Measurements from ENCODE around the gene ASRGL1. TPM values are rescaled to one million over a fixed set of nuclear protein-coding genes. Genes with fewer than 3 reads are reported as not detected.
"Not testable (repeated sequence)": the region's sequence is repeated elsewhere in the genome, so short reads cannot be mapped to it uniquely, and the experiment has no call there.

The ASRGL1 gene
- total and polyA plus RNA-seq, 2 donors (not counting 1 experiment from before 2014, with no cell fraction given): 0.49 to 1.3 TPM

- H4K20me1 ChIP-seq (ENCODE audit: control insufficient read depth, insufficient read depth, low read length, poor library complexity, severe bottlenecking); H3K36me3 ChIP-seq (replicated peaks in 1 of 2; ENCODE audit: control extremely low read depth in 1 of 2, control insufficient read depth in 1 of 2, extremely low read depth in 1 of 2, insufficient read depth in 2 of 2, low read length in 1 of 2); H3K9me3 Mint-ChIP-seq (ENCODE audit: insufficient read depth); H3K79me2 ChIP-seq (ENCODE audit: control insufficient read depth, insufficient read depth, low read length); POLR2A ChIA-PET; ATAC-seq (ENCODE audit: low read depth); DNase-seq; H3K9me3 ChIP-seq (ENCODE audit: control extremely low read depth in 1 of 3, control insufficient read depth in 2 of 3, insufficient read depth in 1 of 3, low read length in 2 of 3): not testable (repeated sequence)
- Mint-ChIP-seq H3K4me3 (peak overlapping the region; percentile 93), H3K4me1 (peaks cover 16% of the 10 kb centered on the region), H3K27me3 (peaks cover 22% of the 10 kb centered on the region), H3K27ac (peak overlapping the region; percentile 84)
- peak overlapping the region; percentile 95 for H2AFZ ChIP-seq (ENCODE audit: insufficient read depth, low read depth, low read length, poor library complexity, severe bottlenecking)
- peaks cover 8 to 10% of the 10 kb centered on the region in 2 donors for H3K4me1 ChIP-seq (ENCODE audit: control insufficient read depth in 2 of 2, insufficient read depth in 2 of 2, low read length in 2 of 2)
- H3K27ac ChIP-seq (ENCODE audit: low read length in 2 of 2): peak overlapping the region in 1 of 2 donors; percentile 59
- H3K4me2 ChIP-seq (replicated peaks; ENCODE audit: low read depth, low read length, poor library complexity, severe bottlenecking): peak overlapping the region; percentile 94
- peak overlapping the region; percentile 75 for H3K9ac ChIP-seq (ENCODE audit: low read length)
- CTCF ChIA-PET: interaction anchor here (1.0 to 5.3 kb wide), 4 partner anchors 9 to 44 kb away, joined by 3 to 38 read pairs (median 3); no protein-coding TSS in a partner anchor
- peak overlapping the region in 4 of 5 experiments; percentile 54 to 78 (median 76) for H3K4me3 ChIP-seq (ENCODE audit: control extremely low read depth in 1 of 5, extremely low read depth in 1 of 5, insufficient read depth in 1 of 5, low read depth in 2 of 5, low read length in 4 of 5)
- intact Hi-C loops (cut with micrococcal nuclease): loop anchor here (1.0 kb wide), 1 partner anchor 26 kb away; no protein-coding TSS in a partner anchor
- WGBS (ENCODE audit: insufficient coverage): 61% methylated on average over 19 of the region's 19 CpGs
- H3K27me3 ChIP-seq (replicated peaks in 1 of 4; ENCODE audit: control extremely low read depth in 1 of 4, control insufficient read depth in 3 of 4, insufficient read depth in 4 of 4, low read length in 3 of 4): peaks cover 0 to 25% (median 4%) of the 10 kb centered on the region in 4 experiments
Measured at GRCh38 chr11:62336949-62337302, 322 bp upstream of the ASRGL1 start.

GRCh38 chr11:62338218-62338617 is 970 bp downstream of the ASRGL1 start:
- ChIA-PET CTCF (interaction anchor here (1.0 to 5.3 kb wide), 5 partner anchors 8 to 57 kb away, joined by 3 to 38 read pairs (median 4); no protein-coding TSS in a partner anchor), POLR2A (interaction anchor here (0.6 kb wide), 1 partner anchor 1987 kb away, joined by 4 read pairs; no protein-coding TSS in a partner anchor)
- Histone ChIP-seq H4K20me1 (ENCODE audit: control insufficient read depth, insufficient read depth, low read length, poor library complexity, severe bottlenecking) (no peaks in the 10 kb centered on the region), H3K4me3 (ENCODE audit: control extremely low read depth in 1 of 5, extremely low read depth in 1 of 5, insufficient read depth in 1 of 5, low read depth in 2 of 5, low read length in 4 of 5) (peak overlapping the region in 4 of 5 experiments; percentile 54 to 78 (median 76)), H3K27ac (ENCODE audit: low read length in 2 of 2) (no peak overlapping the region), H3K9ac (ENCODE audit: low read length) (peak overlapping the region; percentile 75), H3K36me3 (replicated peaks in 1 of 2; ENCODE audit: control extremely low read depth in 1 of 2, control insufficient read depth in 1 of 2, extremely low read depth in 1 of 2, insufficient read depth in 2 of 2, low read length in 1 of 2) (no peaks in the 10 kb centered on the region), H3K9me3 (ENCODE audit: control extremely low read depth in 1 of 3, control insufficient read depth in 2 of 3, insufficient read depth in 1 of 3, low read length in 2 of 3) (peaks cover 0 to 2% (median 0%) of the 10 kb centered on the region in 3 donors), H3K79me2 (ENCODE audit: control insufficient read depth, insufficient read depth, low read length) (no peaks in the 10 kb centered on the region), H2AFZ (ENCODE audit: insufficient read depth, low read depth, low read length, poor library complexity, severe bottlenecking) (peak overlapping the region; percentile 95), H3K27me3 (replicated peaks in 1 of 4; ENCODE audit: control extremely low read depth in 1 of 4, control insufficient read depth in 3 of 4, insufficient read depth in 4 of 4, low read length in 3 of 4) (peaks cover 0 to 21% (median 3%) of the 10 kb centered on the region in 4 experiments), H3K4me1 (ENCODE audit: control insufficient read depth in 2 of 2, insufficient read depth in 2 of 2, low read length in 2 of 2) (peaks cover 8 to 10% of the 10 kb centered on the region in 2 donors), H3K4me2 (replicated peaks; ENCODE audit: low read depth, low read length, poor library complexity, severe bottlenecking) (peak overlapping the region; percentile 94)
- H3K27me3 Mint-ChIP-seq: peaks cover 19% of the 10 kb centered on the region
- peaks cover 16% of the 10 kb centered on the region for H3K4me1 Mint-ChIP-seq
- TF ChIP-seq, protein P1, sequence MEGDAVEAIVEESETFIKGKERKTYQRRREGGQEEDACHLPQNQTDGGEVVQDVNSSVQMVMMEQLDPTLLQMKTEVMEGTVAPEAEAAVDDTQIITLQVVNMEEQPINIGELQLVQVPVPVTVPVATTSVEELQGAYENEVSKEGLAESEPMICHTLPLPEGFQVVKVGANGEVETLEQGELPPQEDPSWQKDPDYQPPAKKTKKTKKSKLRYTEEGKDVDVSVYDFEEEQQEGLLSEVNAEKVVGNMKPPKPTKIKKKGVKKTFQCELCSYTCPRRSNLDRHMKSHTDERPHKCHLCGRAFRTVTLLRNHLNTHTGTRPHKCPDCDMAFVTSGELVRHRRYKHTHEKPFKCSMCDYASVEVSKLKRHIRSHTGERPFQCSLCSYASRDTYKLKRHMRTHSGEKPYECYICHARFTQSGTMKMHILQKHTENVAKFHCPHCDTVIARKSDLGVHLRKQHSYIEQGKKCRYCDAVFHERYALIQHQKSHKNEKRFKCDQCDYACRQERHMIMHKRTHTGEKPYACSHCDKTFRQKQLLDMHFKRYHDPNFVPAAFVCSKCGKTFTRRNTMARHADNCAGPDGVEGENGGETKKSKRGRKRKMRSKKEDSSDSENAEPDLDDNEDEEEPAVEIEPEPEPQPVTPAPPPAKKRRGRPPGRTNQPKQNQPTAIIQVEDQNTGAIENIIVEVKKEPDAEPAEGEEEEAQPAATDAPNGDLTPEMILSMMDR (IDR thresholded peaks at IDR 0.05): no peak
- TF ChIP-seq EZH2 (IDR thresholded peaks at IDR 0.05; ENCODE audit: borderline replicate concordance, insufficient read depth, low read depth, low read length, poor library complexity, severe bottlenecking): no peak
- WGBS (ENCODE audit: insufficient coverage): no CpG with 5 or more reads among the region's 1 CpG
- no peak overlapping the region for H3K27ac Mint-ChIP-seq
- intact Hi-C loops (cut with micrococcal nuclease): no loop called here
- DNase-seq (no peak), ATAC-seq (ENCODE audit: low read depth) (no peak)
- no peaks in the 10 kb centered on the region for H3K9me3 Mint-ChIP-seq (ENCODE audit: insufficient read depth)
- H3K4me3 Mint-ChIP-seq: peak overlapping the region; percentile 93
